ENCODE results near the gene HMGB1. TPM values are rescaled to one million over a fixed set of nuclear protein-coding genes. Genes with fewer than 3 reads are reported as not detected.
A peak's percentile ranks its signal among the peaks of the same experiment; 100 is the strongest.

HMGB1 gene
- total RNA-seq (2014; rRNA removed; shearing (Covaris generic)) (712 and 727 TPM in 2 replicates), polyA plus RNA-seq (2016; fragmentation: Nextera tagmentation; extraction: Ambion mirVana) (2,890 and 2,970 TPM in 2 replicates)
- long read RNA-seq, full-length matches to known transcripts, result 256 of 482 reads
- long read RNA-seq, partial matches to known transcripts, result 199 of 482 reads
- long read RNA-seq, other reads (novel, unspliced or antisense), result 27 of 482 reads

- peaks cover 13% of the 10 kb centered on the region for H3K9me3 Mint-ChIP-seq
- Histone ChIP-seq H3F3A (replicated peaks; ENCODE audit: low read depth) (peaks cover 16% of the 10 kb centered on the region; the same call in 1 of the 2 replicates), H3K9me2 (ENCODE audit: insufficient read depth) (no peaks in the 10 kb centered on the region), H3K4me1 (ENCODE audit: insufficient read depth) (peaks cover 10% of the 10 kb centered on the region; the same call in 1 of the 2 replicates), H3K36me3 (ENCODE audit: insufficient read depth) (peaks cover 23% of the 10 kb centered on the region), H3K27me3 (ENCODE audit: insufficient read depth) (no peaks in the 10 kb centered on the region), H3K27ac (ENCODE audit: low read depth) (peak within 1 kb of the TSS; percentile 92), H2AFZ (no peak within 1 kb of the TSS), H3K4me3 (peak within 1 kb of the TSS; percentile 58), H3K79me2 (replicated peaks; ENCODE audit: insufficient read depth) (peaks cover 32% of the 10 kb centered on the region), H4K20me1 (replicated peaks; ENCODE audit: insufficient read depth) (peaks cover 17% of the 10 kb centered on the region; the same call in 1 of the 2 replicates), H3K4me2 (peak within 1 kb of the TSS; percentile 82)
- H3K4me1 Mint-ChIP-seq, result peaks cover 15% of the 10 kb centered on the region; the same call in 2 of the 3 replicates
- TF ChIP-seq CREB1 (CRISPR knock-in tag; IDR thresholded peaks at IDR 0.05; ENCODE audit: low read depth) (peak; percentile 90), EZH2 (IDR thresholded peaks at IDR 0.05; ENCODE audit: low read depth, unreplicated experiment) (no peak), POLR2AphosphoS5 (IDR thresholded peaks at IDR 0.05; ENCODE audit: low read depth) (peak; percentile 95), NANOG (IDR thresholded peaks at IDR 0.05; ENCODE audit: borderline replicate concordance) (no peak)
- TF ChIP-seq, protein P1, sequence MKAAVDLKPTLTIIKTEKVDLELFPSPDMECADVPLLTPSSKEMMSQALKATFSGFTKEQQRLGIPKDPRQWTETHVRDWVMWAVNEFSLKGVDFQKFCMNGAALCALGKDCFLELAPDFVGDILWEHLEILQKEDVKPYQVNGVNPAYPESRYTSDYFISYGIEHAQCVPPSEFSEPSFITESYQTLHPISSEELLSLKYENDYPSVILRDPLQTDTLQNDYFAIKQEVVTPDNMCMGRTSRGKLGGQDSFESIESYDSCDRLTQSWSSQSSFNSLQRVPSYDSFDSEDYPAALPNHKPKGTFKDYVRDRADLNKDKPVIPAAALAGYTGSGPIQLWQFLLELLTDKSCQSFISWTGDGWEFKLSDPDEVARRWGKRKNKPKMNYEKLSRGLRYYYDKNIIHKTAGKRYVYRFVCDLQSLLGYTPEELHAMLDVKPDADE (IDR thresholded peaks at IDR 0.05), result peak; percentile 49; the same call in 1 of the 2 replicates
- peak within 1 kb of the TSS; percentile 89 for H3K4me3 Mint-ChIP-seq
- H3K36me3 Mint-ChIP-seq (ENCODE audit: low read depth), result peaks cover 42% of the 10 kb centered on the region
- peak; percentile 99 for DNase-seq (ENCODE audit: low spot score)
- peaks cover 16% of the 10 kb centered on the region for H3K27me3 Mint-ChIP-seq (ENCODE audit: insufficient read depth, low read depth, poor library complexity)
- peak; percentile 96 for ATAC-seq
- H3K27ac Mint-ChIP-seq, result peak within 1 kb of the TSS; percentile 99
These were observed at the start of gene HMGB1 for GRCh38 chr13:30465593-30466357. HMGB1 (minus strand) TSS chr13:30465936; CDS start chr13:30463680, 2,256 bp downstream.

- Mint-ChIP-seq H3K9me3 (no peaks in the 10 kb centered on the region), H3K4me1 (peaks cover 2% of the 10 kb centered on the region), H3K27me3 (ENCODE audit: insufficient read depth, low read depth, poor library complexity) (peaks cover 5% of the 10 kb centered on the region), H3K27ac (no peak overlapping the region), H3K36me3 (ENCODE audit: low read depth) (no peaks in the 10 kb centered on the region), H3K4me3 (no peak overlapping the region)
- Histone ChIP-seq H3K27ac (ENCODE audit: low read depth) (no peak overlapping the region), H2AFZ (no peak overlapping the region), H3K4me2 (no peak overlapping the region), H4K20me1 (replicated peaks; ENCODE audit: insufficient read depth) (no peaks in the 10 kb centered on the region), H3K36me3 (ENCODE audit: insufficient read depth) (no peaks in the 10 kb centered on the region), H3F3A (replicated peaks; ENCODE audit: low read depth) (no peaks in the 10 kb centered on the region), H3K4me1 (ENCODE audit: insufficient read depth) (no peaks in the 10 kb centered on the region), H3K79me2 (replicated peaks; ENCODE audit: insufficient read depth) (no peaks in the 10 kb centered on the region), H3K27me3 (ENCODE audit: insufficient read depth) (no peaks in the 10 kb centered on the region), H3K4me3 (no peak overlapping the region), H3K9me2 (ENCODE audit: insufficient read depth) (no peaks in the 10 kb centered on the region)
- no peak for DNase-seq (ENCODE audit: low spot score)
- ATAC-seq, result no peak
- TF ChIP-seq ZNF331 (CRISPR knock-in tag; IDR thresholded peaks at IDR 0.05; ENCODE audit: low read depth) (no peak), POLR2AphosphoS5 (IDR thresholded peaks at IDR 0.05; ENCODE audit: low read depth) (no peak), EZH2 (IDR thresholded peaks at IDR 0.05; ENCODE audit: low read depth, unreplicated experiment) (no peak), CREB1 (CRISPR knock-in tag; IDR thresholded peaks at IDR 0.05; ENCODE audit: low read depth) (no peak)
These were observed 45.2 kb upstream of the HMGB1 start for GRCh38 chr13:30510811-30511371.
